Muscle layer of colon (tissue), 2 donors: Measurements from ENCODE around the gene CELA3B.
"Not testable (repeated sequence)": the region's sequence is repeated elsewhere in the genome, so short reads cannot be mapped to it uniquely, and the experiment has no call there.

Experiments used
- H3K27ac ChIP-seq: one replicate; pipeline ENCODE4 v1.7.0; 2013; ENCODE audit warnings: low read depth, mild to moderate bottlenecking, low read length, moderate library complexity
- H3K27me3 ChIP-seq, 2 donors: one replicate each; pipeline ENCODE4 v1.7.0; 2013; ENCODE audit warnings: low read length in 2 of 2, mild to moderate bottlenecking in 2 of 2; ENCODE audit not compliant: insufficient read depth in 2 of 2, control insufficient read depth in 1 of 2
- H3K36me3 ChIP-seq: one replicate; pipeline ENCODE4 v1.7.0; 2013; ENCODE audit warnings: mild to moderate bottlenecking, low read length; ENCODE audit not compliant: insufficient read depth
- H3K4me1 ChIP-seq: one replicate; pipeline ENCODE4 v1.7.0; 2013; ENCODE audit warnings: mild to moderate bottlenecking, low read length; ENCODE audit not compliant: insufficient read depth
- H3K4me3 ChIP-seq, 2 donors: one replicate each; pipeline ENCODE4 v1.7.0; 2013; ENCODE audit warnings: low read length in 2 of 2, low read depth in 1 of 2, mild to moderate bottlenecking in 1 of 2, moderate library complexity in 1 of 2
- H3K9ac ChIP-seq: one replicate; pipeline ENCODE4 v1.7.0; 2013; ENCODE audit warnings: low read length
- H3K9me3 ChIP-seq: one replicate; pipeline ENCODE4 v1.7.0; 2013; ENCODE audit warnings: mild to moderate bottlenecking, low read length
- donor health status: abdominal sarcoma.
- donor health status: Adenocarcinoma of cecum.

Gene CELA3B

GRCh38 chr1:22002875-22003274 lies 26.1 kb downstream of the CELA3B start:
- H3K9me3 ChIP-seq, H3K27ac ChIP-seq, H3K9ac ChIP-seq, H3K4me3 ChIP-seq, H3K36me3 ChIP-seq, H3K27me3 ChIP-seq, H3K4me1 ChIP-seq: not testable (repeated sequence)

- H3K27me3 ChIP-seq, H3K27ac ChIP-seq, H3K36me3 ChIP-seq, H3K9ac ChIP-seq, H3K4me1 ChIP-seq, H3K4me3 ChIP-seq, H3K9me3 ChIP-seq: not testable (repeated sequence)
Observed at GRCh38 chr1:22003959-22004358, 27.1 kb downstream of the CELA3B start.

GRCh38 chr1:22005261-22006149 lies 28.7 kb downstream of the CELA3B start:
- H3K27me3 ChIP-seq, H3K4me1 ChIP-seq, H3K4me3 ChIP-seq, H3K9ac ChIP-seq, H3K9me3 ChIP-seq, H3K27ac ChIP-seq, H3K36me3 ChIP-seq: not testable (repeated sequence)

- not testable (repeated sequence) for H3K36me3 ChIP-seq, H3K27ac ChIP-seq, H3K4me3 ChIP-seq, H3K9ac ChIP-seq, H3K27me3 ChIP-seq, H3K9me3 ChIP-seq, H3K4me1 ChIP-seq
Observed at GRCh38 chr1:22006736-22007135, 29.9 kb downstream of the CELA3B start.

- not testable (repeated sequence) for H3K9me3 ChIP-seq, H3K27ac ChIP-seq, H3K36me3 ChIP-seq, H3K4me1 ChIP-seq, H3K27me3 ChIP-seq, H3K4me3 ChIP-seq, H3K9ac ChIP-seq
Observed at GRCh38 chr1:22007262-22007661, 30.4 kb downstream of the CELA3B start.

- not testable (repeated sequence) for H3K27me3 ChIP-seq, H3K36me3 ChIP-seq, H3K9ac ChIP-seq, H3K4me3 ChIP-seq, H3K9me3 ChIP-seq, H3K27ac ChIP-seq, H3K4me1 ChIP-seq
Observed at GRCh38 chr1:22009566-22009965, 32.7 kb downstream of the CELA3B start.

GRCh38 chr1:22012752-22013151 lies 35.9 kb downstream of the CELA3B start:
- not testable (repeated sequence) for H3K9me3 ChIP-seq, H3K27me3 ChIP-seq, H3K9ac ChIP-seq, H3K4me3 ChIP-seq, H3K4me1 ChIP-seq, H3K27ac ChIP-seq, H3K36me3 ChIP-seq

- H3K9ac ChIP-seq, H3K27me3 ChIP-seq, H3K4me3 ChIP-seq, H3K27ac ChIP-seq, H3K4me1 ChIP-seq, H3K9me3 ChIP-seq, H3K36me3 ChIP-seq: not testable (repeated sequence)
Observed at GRCh38 chr1:22014575-22015206, 37.9 kb downstream of the CELA3B start.

GRCh38 chr1:22018583-22019559 lies 42.0 kb downstream of the CELA3B start:
- Histone ChIP-seq H3K4me1 (no peaks in the 10 kb centered on the region), H3K27ac (no peak overlapping the region), H3K36me3 (no peaks in the 10 kb centered on the region), H3K4me3 (no peak overlapping the region), H3K9me3 (no peaks in the 10 kb centered on the region), H3K9ac (no peak overlapping the region), H3K27me3 (no peaks in the 10 kb centered on the region)

- Histone ChIP-seq H3K4me1 (peaks cover 9% of the 10 kb centered on the region), H3K4me3 (no peak overlapping the region), H3K9ac (no peak overlapping the region), H3K36me3 (no peaks in the 10 kb centered on the region), H3K9me3 (no peaks in the 10 kb centered on the region), H3K27me3 (no peaks in the 10 kb centered on the region), H3K27ac (no peak overlapping the region)
Observed at GRCh38 chr1:22021061-22021460, 44.2 kb downstream of the CELA3B start.
